GM18951 (cell line): Measurements from ENCODE around the gene DACT1.

ENCODE experiments used
- POLR2A ChIP-seq: IDR thresholded peaks from 4 replicates; pipeline ENCODE4 v1.6.1; 2011; ENCODE audit warnings: mild to moderate bottlenecking; ENCODE audit not compliant: insufficient read length, insufficient read depth; ENCODE audit errors: extremely low read depth
- in situ Hi-C: fragments of 300-500 bp; cut with MboI; formaldehyde crosslinking; loops from one replicate; pipeline ENCODE4 v1.12.0; 2022; ENCODE audit warnings: low sequenced_read_pairs, mixed read lengths, inconsistent platforms; ENCODE audit not compliant: unreplicated experiment

The DACT1 gene

DNA sequence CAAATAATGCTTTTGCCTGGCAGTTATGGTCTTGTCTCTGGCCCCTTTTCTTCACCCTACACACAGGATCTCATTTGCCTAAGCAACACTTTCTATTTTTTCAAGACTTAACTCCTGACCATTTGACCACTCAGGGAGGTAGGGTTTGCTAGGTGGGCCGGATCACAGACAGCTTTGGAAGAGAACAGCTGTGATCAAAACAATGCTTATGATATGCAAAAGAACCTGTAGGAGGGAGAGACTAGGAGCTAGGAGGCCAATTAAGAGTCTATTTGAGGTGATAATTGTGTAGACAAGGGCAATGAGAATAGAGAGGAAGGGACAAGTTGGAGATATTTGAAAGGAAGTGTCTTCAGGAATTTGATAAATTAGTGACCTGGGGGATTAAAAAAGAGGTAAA, 12.3 kb upstream of the DACT1 start:
- TF ChIP-seq POLR2A = no peak
- in situ Hi-C loops = no loop called here

DNA sequence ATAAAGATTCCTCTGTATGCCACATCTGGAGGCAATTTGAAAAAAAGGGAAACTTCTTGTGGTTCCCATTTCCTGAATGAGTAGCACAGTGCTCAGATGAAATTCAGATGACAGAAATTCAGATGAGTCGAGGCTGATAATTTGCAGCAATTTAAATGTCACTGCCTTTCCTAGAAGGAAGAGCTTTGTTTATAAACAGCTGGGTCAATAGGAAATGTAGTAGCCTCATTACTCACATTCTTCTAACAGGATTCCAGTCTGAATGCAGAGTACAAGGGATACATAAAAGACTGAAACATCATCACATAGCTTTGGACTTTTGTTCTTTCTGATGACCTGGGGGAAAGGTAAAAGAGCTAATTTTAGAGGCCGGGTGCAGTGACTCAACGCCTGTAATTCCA, 11.3 kb upstream of the DACT1 start:
- TF ChIP-seq POLR2A = no peak
- in situ Hi-C loops = no loop called here

DNA sequence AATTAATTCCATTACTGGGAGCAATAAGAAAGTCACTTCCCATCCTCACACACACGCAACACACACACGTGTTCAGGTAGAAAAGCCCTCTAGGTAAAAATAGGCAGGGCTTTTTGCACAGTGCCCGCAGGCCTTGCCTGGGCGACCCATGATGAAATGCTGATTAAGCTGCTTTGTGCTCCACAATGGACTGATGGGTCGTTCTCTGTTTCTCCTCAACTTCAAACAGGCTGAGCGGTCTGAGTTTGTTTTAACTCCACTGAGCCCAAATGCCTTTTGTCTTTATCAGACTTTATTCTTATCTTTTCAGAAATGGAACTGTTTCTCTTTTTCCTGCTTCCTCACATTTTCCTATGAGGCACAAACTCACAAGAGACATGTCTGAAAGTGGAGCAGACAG, 9.4 kb upstream of the DACT1 start:
- in situ Hi-C loops = no loop called here
- TF ChIP-seq POLR2A = no peak

DNA sequence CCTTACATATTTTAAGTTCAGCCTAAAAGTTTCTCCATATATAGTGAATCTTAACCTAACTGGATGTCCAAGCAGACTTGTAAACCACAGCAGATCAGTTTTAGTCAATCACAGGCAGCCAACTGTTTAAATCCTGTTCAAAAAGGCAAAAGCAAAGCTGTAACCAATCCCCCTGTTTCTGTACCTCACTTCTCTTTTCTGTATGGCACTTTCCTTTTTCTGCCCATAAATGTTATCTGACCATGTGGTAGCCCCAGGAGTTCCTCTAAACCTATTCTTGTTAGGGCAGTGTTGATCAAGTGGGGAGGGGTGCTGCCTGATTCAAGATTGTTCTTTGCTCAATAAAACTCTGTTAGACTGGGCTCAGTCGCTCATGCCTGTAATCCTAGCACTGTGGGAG, 8.5 kb upstream of the DACT1 start:
- TF ChIP-seq POLR2A = no peak
- in situ Hi-C loops = no loop called here

DNA sequence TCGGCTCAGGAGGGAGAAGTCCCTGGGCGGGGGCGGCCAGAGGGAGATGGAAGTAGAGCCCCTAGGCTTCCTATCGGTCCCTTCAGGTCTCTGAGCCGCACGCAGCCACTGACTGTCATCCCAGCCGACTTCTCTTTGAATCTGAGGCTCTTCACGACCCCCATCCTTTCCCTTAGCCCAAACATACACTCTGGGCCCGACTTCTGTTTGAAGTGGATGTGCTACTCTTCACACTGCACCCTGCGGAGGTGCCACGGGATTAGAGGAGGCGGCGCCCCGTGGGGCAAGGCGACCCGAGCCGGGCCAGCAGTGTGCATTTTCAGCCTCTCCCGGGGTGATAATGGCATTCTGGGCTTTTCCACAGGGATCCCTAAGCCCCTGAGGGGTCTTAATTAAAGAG, 6.0 kb upstream of the DACT1 start:
- in situ Hi-C loops = no loop called here

DNA sequence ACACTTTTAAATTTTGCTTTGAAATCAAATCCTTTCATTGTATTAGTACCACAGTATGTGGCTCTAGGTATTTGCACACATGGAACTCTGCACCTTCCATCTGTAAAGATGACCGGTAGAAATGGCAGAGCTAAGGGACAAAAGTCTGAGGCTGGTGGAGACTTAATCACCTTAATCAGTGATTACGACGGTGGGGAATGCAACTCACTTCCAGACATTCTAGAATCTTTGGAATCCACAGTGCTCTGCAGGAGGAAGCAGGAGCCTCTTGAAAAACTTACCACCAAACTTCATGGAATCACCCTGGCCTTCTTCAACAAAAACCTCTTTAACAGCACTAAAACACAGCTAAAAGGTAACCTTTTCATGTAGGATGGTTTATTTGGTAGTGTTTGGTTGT, 3.9 kb upstream of the DACT1 start:
- no peak for TF ChIP-seq POLR2A
- in situ Hi-C loops = no loop called here

More for the DNA sequence above, 6.0 kb upstream of the DACT1 start:
- TF ChIP-seq POLR2A = no peak

DNA sequence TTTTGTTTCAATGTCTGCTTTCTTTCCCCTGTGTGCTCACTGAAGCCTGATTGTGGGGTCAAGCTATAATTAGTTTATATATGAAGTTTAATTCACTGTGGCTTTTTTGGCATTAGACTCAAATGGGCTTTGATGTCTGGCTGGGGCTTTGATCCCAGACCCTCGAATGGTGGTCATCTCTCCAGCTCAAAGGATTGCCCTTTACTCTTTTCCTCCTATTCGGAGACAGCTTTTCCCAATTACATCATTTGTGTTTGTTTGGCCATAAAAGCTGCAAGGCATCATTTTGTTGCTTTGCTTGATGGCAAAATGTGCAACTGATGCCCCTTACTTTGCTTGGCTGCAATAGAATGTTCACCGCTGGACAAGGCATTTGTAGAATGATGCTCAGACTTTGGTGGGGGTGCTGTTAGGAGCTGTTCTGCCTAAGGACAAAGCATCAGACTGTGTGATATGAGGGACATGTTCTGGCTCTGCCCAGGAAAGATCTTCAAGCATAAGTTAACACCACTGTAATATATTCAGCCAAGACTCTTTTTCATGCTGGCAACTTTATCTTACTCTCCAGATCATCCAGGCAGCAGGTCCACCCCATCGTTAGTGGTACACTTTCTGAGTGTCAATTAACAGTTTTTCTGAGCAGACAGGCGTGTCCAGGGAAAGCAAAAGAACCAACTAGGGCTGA, 3.2 kb upstream of the DACT1 start:
- in situ Hi-C loops = no loop called here

DNA sequence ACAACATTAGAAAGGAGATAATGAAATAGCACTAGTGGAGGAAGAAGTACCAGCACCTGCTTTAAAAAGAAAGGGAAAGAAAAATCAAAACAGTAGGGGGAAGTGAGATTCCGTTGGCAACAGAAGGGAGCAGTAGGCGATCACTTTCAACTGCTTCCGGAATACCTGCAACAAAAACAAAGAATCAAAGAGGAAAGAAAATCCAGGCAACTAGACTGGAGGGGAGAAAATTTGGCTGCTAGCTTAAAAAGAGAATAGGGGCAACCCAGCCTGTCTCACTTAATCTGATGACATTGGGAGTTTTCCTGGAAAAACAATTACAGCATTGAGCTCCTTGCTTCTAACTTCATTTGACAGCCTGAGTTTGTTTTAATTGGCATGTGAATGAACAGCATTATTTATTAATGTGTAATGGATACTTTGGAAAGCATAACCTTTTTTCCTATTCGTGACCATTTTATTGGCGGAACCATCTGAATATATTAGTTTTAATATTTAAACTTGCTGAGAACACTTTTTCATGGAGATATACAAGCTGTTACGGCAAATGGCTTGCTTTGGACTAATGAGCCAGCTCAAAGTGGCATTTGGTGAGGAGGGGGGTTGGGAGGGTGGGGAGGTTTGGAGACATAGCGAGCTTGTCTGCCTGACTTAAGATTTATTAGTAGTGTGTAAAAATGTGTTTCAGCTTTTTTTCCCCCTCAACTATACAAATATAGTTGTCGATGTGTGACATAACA, 2.5 kb upstream of the DACT1 start:
- in situ Hi-C loops = no loop called here
- TF ChIP-seq POLR2A = no peak

More for the DNA sequence above, 3.2 kb upstream of the DACT1 start:
- TF ChIP-seq POLR2A = no peak

DNA sequence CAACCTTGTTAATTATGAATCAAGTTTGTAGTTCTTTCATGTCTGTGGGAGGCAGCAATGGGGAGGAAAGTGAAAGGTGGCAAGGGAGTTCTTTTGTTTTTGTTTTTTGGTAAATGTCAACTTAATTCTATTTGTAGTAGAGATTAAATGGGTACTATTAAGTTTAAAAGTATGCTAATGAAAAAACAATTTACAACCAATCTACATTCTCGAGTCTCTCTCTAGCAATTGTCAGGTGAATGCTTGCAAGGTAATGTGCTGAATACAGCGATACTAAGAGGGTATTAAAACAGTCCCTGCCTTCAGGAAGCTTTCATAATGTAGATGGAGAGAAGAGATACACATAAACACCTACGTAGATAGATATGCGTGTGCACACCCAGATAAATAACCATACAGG, 1.6 kb upstream of the DACT1 start:
- no peak for TF ChIP-seq POLR2A
- in situ Hi-C loops = no loop called here

DNA sequence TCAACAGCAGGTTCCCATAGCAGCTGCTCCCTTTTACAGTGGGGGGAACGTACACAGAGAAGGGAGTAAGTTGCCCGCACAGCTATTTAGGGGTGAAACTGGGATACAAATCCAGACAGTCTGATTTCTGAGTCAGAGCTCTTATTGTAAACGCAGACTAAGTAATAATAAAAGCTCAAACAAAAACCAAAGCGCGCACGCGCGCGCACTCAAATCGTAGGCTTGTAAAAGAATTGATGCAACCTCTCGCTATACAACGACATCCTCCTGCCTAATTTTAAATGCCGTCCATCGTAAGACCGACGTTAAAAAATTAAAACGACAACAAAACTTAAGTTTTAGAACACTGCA, 747 bp upstream of the DACT1 start:
- no peak for TF ChIP-seq POLR2A

DNA sequence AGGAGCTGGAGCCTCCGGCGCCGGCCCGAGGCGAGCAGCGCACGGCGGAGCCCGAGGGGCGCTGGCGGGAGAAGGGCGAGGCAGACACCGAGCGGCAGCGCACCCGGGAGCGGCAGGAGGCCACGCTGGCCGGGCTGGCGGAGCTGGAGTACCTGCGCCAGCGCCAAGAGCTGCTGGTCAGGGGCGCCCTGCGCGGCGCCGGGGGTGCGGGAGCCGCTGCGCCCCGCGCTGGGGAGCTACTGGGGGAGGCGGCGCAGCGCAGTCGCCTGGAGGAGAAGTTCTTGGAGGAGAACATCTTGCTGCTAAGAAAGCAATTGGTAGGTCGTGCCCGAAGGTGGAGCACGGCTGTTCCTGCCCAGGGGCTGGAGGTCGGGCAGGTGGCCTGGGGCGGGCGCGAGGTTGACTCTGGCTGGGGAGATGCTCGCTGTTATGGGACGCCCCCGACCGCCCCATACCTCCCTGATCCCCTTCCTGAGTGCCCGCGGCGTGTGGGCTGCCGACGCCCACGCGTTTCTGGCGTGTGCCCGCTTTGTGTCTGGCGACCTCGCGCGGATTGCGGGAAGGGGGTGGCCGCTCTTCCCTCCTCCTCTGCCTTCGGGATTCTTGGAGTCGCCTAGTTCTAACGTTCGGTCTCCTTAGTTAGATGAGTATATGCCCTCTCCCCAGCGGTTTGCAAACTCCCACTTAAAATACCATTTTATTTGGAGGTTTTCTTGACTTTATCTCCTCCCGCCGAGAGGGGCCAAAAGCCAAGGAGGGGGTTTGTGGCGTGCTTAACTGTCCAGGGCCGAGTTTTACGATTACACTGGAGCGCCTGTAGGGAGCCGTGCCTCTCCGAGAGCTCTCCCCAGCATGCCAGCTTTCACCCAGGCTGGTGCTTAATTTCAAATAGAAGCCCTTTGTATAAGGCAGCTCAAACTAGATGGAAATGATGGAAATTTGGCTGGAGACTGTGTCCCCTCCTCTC, 752 bp downstream of the DACT1 start:
- in situ Hi-C loops = no loop called here
- peak; percentile 2 for TF ChIP-seq POLR2A

More for the DNA sequence above, 747 bp upstream of the DACT1 start:
- in situ Hi-C loops = no loop called here

DNA sequence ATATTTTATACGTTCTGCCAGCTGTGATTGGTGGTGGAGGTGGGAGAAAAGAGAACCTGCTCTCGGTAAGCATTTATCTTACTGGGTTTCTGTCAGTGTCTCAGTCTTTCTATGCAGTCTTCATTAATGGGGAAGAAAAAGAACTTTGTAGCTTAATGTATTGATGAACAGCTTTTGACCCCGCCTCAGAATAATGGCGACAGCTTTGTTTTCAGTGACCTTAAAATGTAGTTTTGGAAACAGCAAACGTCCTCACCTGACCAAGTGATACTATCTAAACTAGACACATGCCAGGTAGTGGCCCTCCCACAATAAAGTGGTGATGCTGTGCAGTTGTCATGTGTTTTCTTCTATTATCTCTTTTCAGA, 1.4 kb downstream of the DACT1 start:
- in situ Hi-C loops = no loop called here
- TF ChIP-seq POLR2A = no peak

DNA sequence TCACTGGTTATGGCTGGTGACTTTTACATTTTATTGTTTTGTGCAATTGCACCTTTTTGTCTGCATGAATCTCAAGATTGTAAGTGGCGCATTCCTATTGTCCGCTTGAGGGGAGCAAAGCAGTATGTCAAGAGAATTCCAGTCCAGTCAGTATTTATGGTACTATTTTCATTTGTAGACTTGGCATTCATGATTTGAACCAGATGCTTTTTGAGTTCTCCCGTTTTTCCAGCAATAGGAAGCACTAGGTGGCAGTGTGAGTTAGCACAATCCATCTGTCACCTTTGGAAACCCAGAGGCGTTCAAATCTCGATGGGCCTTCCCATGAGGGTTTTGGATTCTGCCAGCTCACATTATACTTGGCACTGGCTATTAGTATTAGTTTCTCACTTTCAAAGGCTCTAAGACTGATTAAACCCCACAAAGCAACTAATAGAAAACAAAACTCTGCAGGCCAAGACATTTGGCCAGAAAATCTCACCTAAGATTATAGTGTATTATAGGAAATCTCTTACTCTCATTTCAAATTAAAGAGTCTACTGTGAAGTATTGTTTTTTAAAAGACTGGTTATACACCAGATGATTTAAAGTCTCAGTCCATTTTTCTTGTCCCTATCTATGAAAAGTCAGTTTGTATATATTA, 2.2 kb downstream of the DACT1 start:
- in situ Hi-C loops = no loop called here
- TF ChIP-seq POLR2A = no peak
